ENCODE measurements around the gene LRBA.
"Not testable (repeated sequence)": the region's sequence is repeated elsewhere in the genome, so short reads cannot be mapped to it uniquely, and the experiment has no call there.

LRBA gene

DNA sequence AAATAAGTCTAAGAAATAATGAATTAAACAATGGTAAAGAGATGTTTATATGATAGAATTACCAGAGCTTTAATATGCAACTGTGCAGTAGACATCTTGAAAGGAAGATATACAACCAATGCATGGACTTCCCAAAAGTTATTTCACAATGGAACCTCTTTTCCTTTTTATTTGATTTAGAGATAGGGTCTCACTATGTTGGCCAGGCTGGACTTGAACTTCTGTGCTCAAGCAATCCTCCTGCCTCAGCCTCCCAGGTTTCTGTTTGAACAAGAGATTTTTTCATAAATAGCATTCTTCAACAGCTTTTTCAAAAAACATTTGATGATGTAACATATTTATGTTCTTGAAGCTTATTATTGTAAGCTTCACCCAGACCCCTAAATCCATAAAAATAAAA is 72.0 kb downstream of the LRBA start:
- no peak for DNase-seq (ENCODE audit: low spot score)

- peak; percentile 27 for DNase-seq (ENCODE audit: low spot score)
These were observed 72.5 kb downstream of the LRBA start for GRCh38 chr4:150942539-150942938.

- DNase-seq (ENCODE audit: low spot score): no peak
These were observed 75.0 kb downstream of the LRBA start for GRCh38 chr4:150940123-150940522.

- no peak for DNase-seq (ENCODE audit: low spot score)
These were observed 75.6 kb downstream of the LRBA start for GRCh38 chr4:150939530-150939929.

- DNase-seq (ENCODE audit: low spot score): no peak
These were observed 76.1 kb downstream of the LRBA start for GRCh38 chr4:150938873-150939499.

DNA sequence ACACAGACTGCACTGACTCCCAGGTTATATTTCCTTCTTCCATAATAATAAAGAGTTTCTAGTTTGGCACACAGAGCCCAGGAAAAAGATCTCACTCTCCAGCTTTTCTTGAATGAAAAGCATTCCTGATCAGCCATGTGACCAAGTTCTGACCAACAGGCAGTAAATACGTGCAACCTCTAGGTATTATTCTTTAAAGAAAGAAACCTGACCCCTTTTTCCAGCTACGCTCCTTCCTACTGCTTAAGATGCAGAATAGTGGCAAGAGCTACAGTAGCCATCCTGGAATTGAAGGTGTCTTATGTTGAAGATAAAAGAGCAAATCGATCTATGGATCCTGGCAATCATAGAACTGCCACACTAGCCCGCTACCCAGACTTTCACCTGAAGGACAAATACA is 76.7 kb downstream of the LRBA start:
- no peak for DNase-seq (ENCODE audit: low spot score)

GRCh38 chr4:150934022-150934421 is 81.1 kb downstream of the LRBA start:
- no peak for DNase-seq (ENCODE audit: low spot score)

DNA sequence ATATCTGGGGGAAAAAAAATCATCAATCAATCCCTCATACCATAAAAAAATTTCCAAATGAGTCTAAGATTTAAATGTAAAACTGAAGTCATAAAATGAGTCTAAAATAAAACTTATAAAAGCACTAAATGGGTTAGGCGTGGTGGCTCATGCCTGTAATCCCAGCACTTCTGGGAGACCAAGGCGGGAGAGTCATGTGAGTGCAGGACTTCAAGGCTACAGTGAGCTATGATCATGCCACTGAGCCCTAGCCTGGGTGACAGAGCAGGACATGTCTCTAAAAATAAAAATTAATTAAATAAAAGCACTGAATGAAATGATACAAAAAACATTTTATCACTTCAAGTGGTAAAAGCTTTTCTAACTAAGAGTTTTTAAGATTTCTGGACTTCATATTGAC is 83.3 kb downstream of the LRBA start:
- DNase-seq (ENCODE audit: low spot score): no peak

- no peak for DNase-seq (ENCODE audit: low spot score)
These were observed 84.1 kb downstream of the LRBA start for GRCh38 chr4:150931005-150931404.

- DNase-seq (ENCODE audit: low spot score): no peak
These were observed 91.1 kb downstream of the LRBA start for GRCh38 chr4:150923945-150924344.

GRCh38 chr4:150921486-150921885 is 93.6 kb downstream of the LRBA start:
- DNase-seq (ENCODE audit: low spot score): not testable (repeated sequence)

- DNase-seq (ENCODE audit: low spot score): not testable (repeated sequence)
These were observed 96.5 kb downstream of the LRBA start for GRCh38 chr4:150918562-150918961.

DNA sequence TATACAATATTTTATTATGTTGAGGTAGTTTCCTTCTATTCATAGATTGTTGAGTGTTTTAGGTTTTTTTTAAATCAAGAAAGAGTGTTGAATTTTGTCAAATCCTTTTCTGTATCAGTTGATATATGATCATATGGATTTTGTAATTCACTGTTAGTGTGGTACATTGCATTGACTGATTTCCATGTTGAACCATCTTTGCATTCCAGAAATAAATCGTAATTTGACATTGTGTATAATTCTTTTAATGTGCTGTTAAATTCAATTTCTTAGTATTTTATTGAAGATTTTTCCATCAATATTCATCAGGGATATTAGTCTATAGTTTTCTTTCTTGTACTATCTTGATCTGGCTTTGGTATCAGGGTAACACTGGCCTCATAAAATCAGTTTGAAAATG is 103.8 kb downstream of the LRBA start:
- DNase-seq (ENCODE audit: low spot score): no peak

DNA sequence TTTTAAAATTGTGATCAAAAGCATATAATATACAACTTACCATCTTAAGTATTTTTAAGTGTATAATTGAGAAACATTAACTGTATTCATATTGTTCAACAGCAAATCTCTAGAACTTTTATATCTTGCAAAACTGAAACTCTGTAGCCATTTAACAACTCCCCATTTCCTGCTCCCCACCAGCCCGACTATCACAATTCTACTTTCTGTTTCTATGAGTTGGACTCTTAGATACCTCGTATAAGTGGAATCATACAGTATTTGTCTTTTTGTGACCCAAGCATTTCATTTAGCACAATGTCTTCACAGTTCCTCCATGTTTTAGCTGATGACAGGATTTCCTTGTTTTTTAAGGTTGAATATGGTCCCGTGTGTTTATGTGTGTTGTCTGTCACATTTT is 106.0 kb downstream of the LRBA start:
- DNase-seq (ENCODE audit: low spot score): no peak

DNA sequence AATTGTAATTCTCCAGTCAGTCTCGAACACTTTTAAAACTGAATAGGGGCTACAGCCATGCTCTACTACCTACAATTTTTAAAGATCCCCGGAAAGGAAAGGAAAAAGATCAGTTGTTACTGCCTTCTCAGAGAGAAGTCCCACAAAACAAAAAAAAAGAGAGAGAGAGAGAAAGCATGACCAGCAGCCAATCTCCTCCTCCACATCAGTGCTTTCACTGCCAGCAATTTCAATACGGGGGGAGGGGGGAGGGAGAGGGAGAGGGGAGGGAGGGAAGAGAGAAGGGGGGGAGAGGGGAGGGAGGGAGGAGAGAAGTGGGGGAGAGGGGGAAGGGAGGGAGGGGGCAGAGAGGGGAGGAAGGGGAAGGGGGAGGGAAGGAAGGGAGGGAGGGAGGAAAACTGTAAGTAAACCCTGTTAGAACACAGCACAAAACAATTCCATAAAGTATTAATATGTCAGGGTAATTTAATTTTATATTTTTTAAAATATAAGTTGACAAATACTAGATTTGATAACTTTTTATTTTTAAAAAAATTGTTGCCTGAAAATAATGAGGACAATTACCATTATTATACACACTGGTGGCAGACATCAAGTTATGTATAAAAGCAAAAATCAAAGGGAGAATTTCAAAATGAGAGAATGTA is 108.0 kb downstream of the LRBA start:
- no peak for DNase-seq (ENCODE audit: low spot score)

DNA sequence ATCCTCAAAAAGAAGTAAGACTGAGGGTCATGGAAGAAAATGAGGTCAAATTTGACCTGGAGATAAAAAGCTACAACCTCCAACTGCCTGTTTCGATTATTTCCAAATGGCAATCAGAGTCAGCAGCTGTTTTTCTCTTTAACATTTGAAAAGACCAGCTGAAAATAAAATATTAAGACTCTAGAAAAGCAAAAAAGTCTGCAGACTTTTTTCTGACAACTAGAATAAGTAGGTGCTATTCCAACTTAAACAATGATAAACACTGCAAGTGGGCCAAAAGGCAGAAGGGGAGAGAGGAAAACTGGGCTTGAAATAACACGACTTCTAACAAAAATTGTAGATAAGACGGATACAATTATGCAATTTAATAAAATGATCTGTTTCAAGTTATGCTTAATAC is 110.4 kb downstream of the LRBA start:
- DNase-seq (ENCODE audit: low spot score): no peak

DNA sequence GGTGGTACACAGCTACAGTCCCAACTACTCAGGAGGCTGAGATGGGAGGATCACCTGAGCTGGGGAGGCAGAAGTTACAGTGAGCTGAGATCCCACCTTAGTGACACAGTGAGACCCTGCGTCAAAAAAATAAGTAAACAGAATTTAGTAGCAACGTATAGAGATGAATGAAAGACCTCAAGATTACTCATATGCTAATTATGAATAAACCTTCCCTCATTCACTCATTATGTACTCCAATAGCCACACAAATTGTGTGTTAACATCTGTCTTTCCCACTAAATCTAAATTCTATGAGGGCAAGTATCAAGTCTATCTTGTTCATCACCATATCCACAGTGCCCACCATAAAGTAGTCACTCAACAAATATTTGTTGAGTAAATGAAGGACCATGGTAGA is 111.5 kb downstream of the LRBA start:
- no peak for DNase-seq (ENCODE audit: low spot score)

GRCh38 chr4:150896497-150896896 is 118.6 kb downstream of the LRBA start:
- no peak for DNase-seq (ENCODE audit: low spot score)

DNA sequence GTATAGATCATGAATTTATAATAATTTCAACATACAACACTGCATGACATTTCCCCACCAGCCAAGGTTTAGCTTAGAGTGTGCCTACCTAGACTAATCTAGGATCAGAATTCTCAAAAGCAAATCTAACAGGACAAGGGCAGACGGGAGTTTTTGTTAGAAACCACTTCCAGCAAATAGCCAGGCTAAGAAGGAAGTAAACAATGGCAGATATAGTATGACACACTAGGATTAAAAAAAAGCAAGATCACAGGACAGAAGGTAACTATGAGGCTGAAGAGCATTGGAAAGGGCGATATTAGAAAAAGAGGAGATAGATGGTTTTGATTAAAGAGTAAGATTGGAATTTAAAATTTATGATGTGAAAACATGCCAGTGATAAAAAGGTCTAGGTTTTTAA is 124.8 kb downstream of the LRBA start:
- no peak for DNase-seq (ENCODE audit: low spot score)

GRCh38 chr4:150889306-150889705 is 125.8 kb downstream of the LRBA start:
- no peak for DNase-seq (ENCODE audit: low spot score)

- no peak for DNase-seq (ENCODE audit: low spot score)
These were observed 126.5 kb downstream of the LRBA start for GRCh38 chr4:150888625-150889024.

GRCh38 chr4:150888217-150888616 is 126.9 kb downstream of the LRBA start:
- DNase-seq (ENCODE audit: low spot score): no peak

DNA sequence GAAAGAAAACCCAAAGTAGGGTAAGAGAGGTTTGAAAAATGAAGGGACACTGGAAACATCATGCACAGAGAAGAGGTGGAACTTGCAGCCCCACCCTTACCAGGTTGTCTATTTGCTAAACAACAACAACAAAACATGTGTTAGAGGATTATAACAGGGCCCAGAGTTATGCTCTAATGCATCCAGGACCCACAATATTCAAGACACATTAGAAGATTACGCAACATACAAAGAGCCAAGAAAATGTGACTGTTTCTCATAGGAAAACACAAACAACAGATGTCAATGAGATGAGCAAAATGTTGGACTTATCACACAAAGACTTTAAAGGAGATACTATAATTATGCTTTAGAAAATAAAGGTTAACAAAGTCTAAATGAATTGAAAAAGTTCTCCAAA is 128.5 kb downstream of the LRBA start:
- no peak for DNase-seq (ENCODE audit: low spot score)

DNA sequence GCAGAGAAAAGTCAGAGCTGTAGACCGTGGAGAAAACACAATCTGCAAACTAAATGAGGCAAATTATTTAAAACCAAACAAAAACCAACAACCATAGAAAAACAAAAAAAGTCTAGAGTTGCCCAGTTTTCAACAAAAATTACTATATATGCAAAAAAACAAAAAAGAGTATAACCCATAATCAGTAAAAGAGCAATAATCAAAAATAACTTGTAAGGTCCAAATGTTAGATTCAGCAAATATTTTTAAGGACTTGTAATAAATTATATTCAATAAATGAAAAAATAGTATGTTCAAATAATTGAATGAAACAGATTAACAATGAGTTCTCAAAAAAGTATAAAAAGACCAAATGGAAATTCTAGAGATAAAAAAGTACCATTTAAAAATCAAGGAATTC is 130.5 kb downstream of the LRBA start:
- DNase-seq (ENCODE audit: low spot score): no peak
